GM21423 (cell line): ENCODE data around the gene ZNF672.
"Not testable (repeated sequence)": the region's sequence is repeated elsewhere in the genome, so short reads cannot be mapped to it uniquely, and the experiment has no call there.

Source experiments
- ATAC-seq: cut with Tn5 transposase; IDR thresholded peaks from one replicate; pipeline ENCODE4 v1.9.1; 2021; ENCODE audit warnings: mild to moderate bottlenecking, moderate library complexity; ENCODE audit not compliant: unreplicated experiment

Gene ZNF672

GRCh38 chr1:248812736-248813425 lies 25.1 kb upstream of the ZNF672 start:
- no peak for ATAC-seq

- ATAC-seq: no peak
Measured at GRCh38 chr1:248813546-248813945, 24.5 kb upstream of the ZNF672 start.

- no peak for ATAC-seq
Measured at GRCh38 chr1:248814351-248814750, 23.7 kb upstream of the ZNF672 start.

- ATAC-seq: no peak
Measured at GRCh38 chr1:248815407-248816034, 22.5 kb upstream of the ZNF672 start.

- ATAC-seq: no peak
Measured at GRCh38 chr1:248816042-248816851, 21.8 kb upstream of the ZNF672 start.

GRCh38 chr1:248817065-248817464 lies 21.0 kb upstream of the ZNF672 start:
- ATAC-seq: no peak

GRCh38 chr1:248818505-248819374 lies 19.3 kb upstream of the ZNF672 start:
- ATAC-seq: no peak

GRCh38 chr1:248820041-248820585 lies 17.9 kb upstream of the ZNF672 start:
- no peak for ATAC-seq

- ATAC-seq: no peak
Measured at GRCh38 chr1:248821101-248821500, 16.9 kb upstream of the ZNF672 start.

GRCh38 chr1:248821641-248822040 lies 16.4 kb upstream of the ZNF672 start:
- ATAC-seq: no peak

- no peak for ATAC-seq
Measured at GRCh38 chr1:248822148-248823032, 15.6 kb upstream of the ZNF672 start.

- ATAC-seq: no peak
Measured at GRCh38 chr1:248823517-248824001, 14.5 kb upstream of the ZNF672 start.

- no peak for ATAC-seq
Measured at GRCh38 chr1:248824301-248824700, 13.7 kb upstream of the ZNF672 start.

- ATAC-seq: no peak
Measured at GRCh38 chr1:248824701-248825100, 13.3 kb upstream of the ZNF672 start.

- ATAC-seq: no peak
Measured at GRCh38 chr1:248825136-248825535, 12.9 kb upstream of the ZNF672 start.

- peak; percentile 3 for ATAC-seq
Measured at GRCh38 chr1:248825573-248825908, 12.5 kb upstream of the ZNF672 start.

GRCh38 chr1:248825909-248826760 lies 11.9 kb upstream of the ZNF672 start, which contains the start of gene SH3BP5L:
Gene SH3BP5L, minus strand, starts transcription at chr1:248825915. Its CDS starts 980 bp downstream, at chr1:248824935.
- peak; percentile 92 for ATAC-seq

GRCh38 chr1:248828845-248829244 lies 9.2 kb upstream of the ZNF672 start:
- no peak for ATAC-seq

- ATAC-seq: not testable (repeated sequence)
Measured at GRCh38 chr1:248830718-248831017, 7.4 kb upstream of the ZNF672 start.
